Adrenal gland (tissue), 12 donors: ENCODE data around the gene GMDS. TPM values are rescaled to one million over a fixed set of nuclear protein-coding genes. Genes with fewer than 3 reads are reported as not detected.
A peak's percentile ranks its signal among the peaks of the same experiment; 100 is the strongest.

Experiments used
- DNase-seq, 7 donors: peaks; one replicate each; pipeline ENCODE4 v3.0.0-alpha.2; 2019 to 2020
- H3K27ac ChIP-seq, 5 donors: fragments of 200-600 bp; sonication (generic) in 4 of 5; 1 replicate in 3 of 5; 2 replicates in 2 of 5; pipeline versions ENCODE4 v1.5.1 to v1.8.0; 2016 to 2020; ENCODE audit warnings: mild to moderate bottlenecking in 1 of 5
- H3K27me3 ChIP-seq: fragments of 200-600 bp; 2 replicates; pipeline ENCODE4 v1.8.0; 2021
- H3K36me3 ChIP-seq, 2 donors: fragments of 200-600 bp; replicated peaks in 1 of 2; 1 replicate in 1 of 2; 2 replicates in 1 of 2; pipeline versions ENCODE4 v1.5.1 to v1.8.0; 2018 to 2022
- H3K4me1 ChIP-seq, 2 donors: fragments of 200-600 bp; replicated peaks in 1 of 2; 1 replicate in 1 of 2; 2 replicates in 1 of 2; pipeline versions ENCODE4 v1.5.1 to v1.8.0; 2018 to 2021
- H3K4me3 ChIP-seq, 4 donors: fragments of 200-600 bp; sonication (generic) in 3 of 4; one replicate each; pipeline ENCODE4 v1.5.1; 2016 to 2018
- H3K9me3 ChIP-seq, 3 donors: fragments of 200-600 bp; sonication (generic) in 1 of 3; replicated peaks in 1 of 3; 1 replicate in 2 of 3; 2 replicates in 1 of 3; pipeline versions ENCODE4 v1.5.1 to v1.8.0; 2016 to 2021
- CTCF ChIP-seq, 6 experiments: fragments of 450-650 bp in 4 of 6; fragments of 200-600 bp in 2 of 6; sonication (generic) in 1 of 6; IDR thresholded peaks; 1 replicate in 5 of 6; 2 replicates in 1 of 6; pipeline versions ENCODE4 v1.5.1 to v1.8.0; 2016 to 2021; ENCODE audit warnings: antibody characterized with exemption in 6 of 6, mild to moderate bottlenecking in 2 of 6, moderate library complexity in 1 of 6
- POLR2A ChIP-seq, 2 donors: fragments of 450-650 bp; IDR thresholded peaks; one replicate each; pipeline ENCODE4 v1.6.1; 2017; ENCODE audit warnings: antibody characterized with exemption in 2 of 2, mild to moderate bottlenecking in 2 of 2, moderate library complexity in 1 of 2
- WGBS, 4 donors: extraction: QIAGEN DNeasy Blood & Tissue Kit in 2 of 4; methylation state at CpG; one replicate each; pipeline versions ENCODE4 v1.1.5 to v1.1.7; 2013 to 2017; 5-methylcytosine and 5-hydroxymethylcytosine counted together
- intact Hi-C, 2 donors: fragments of 100-400 bp; cut with DNase I; formaldehyde crosslinking; loops; one replicate each; pipeline versions ENCODE4 v1.14.1 to v1.15.0; 2022 to 2023
- polyA plus RNA-seq, 3 donors: library from polyadenylated mRNA; stranded (reverse); fragments of 200-250 nt in 2 of 3; fragments of 350-450 nt in 1 of 3; fragmentation: Illumina TruSeq in 1 of 3; extraction: RNeasy Lipid Tissue Mini Kit (QIAGEN cat#74804) in 1 of 3; gene quantifications; one replicate each; pipeline ENCODE4 v1.2.3, GENCODE V29; 2013 to 2014
- total RNA-seq, 9 donors: library from RNA; depleted of rRNA in 4 of 9; stranded (reverse); fragments of >200 nt in 4 of 9; fragments of 120-200 nt in 1 of 9; fragmentation: NEBNext Ultra II Directional in 1 of 9; extraction: Animal tissue kit (Norgen Biotek cat#: 25700) in 1 of 9; gene quantifications; one replicate each; pipeline versions ENCODE4 v1.1.0 to v1.2.4, GENCODE V29; 2013 to 2023
- donor health status: healthy with polysubstance abuse.
- donor health status: Bipolar disorder and iron deficiency.
- donor health status: DM: yes; HTN: yes; CAD: no.
- donor health status: DM: no; HTN: no; CAD: no.
- donor health status: DM: no; HTN: no; CAD: no.
- donor health status: DM: yes; HTN: yes; CAD: no.

Gene GMDS
- total and polyA plus RNA-seq, 12 donors: 8.5 to 39.2 (median 15.2) TPM

GRCh38 chr6:1795910-1796309, 449.5 kb downstream of the GMDS start:
- Histone ChIP-seq H3K4me3 (no peak overlapping the region), H3K27me3 (no peaks in the 10 kb centered on the region), H3K4me1 (no peaks in the 10 kb centered on the region), H3K9me3 (no peaks in the 10 kb centered on the region), H3K27ac (no peak overlapping the region), H3K36me3 (no peaks in the 10 kb centered on the region)
- no peak for TF ChIP-seq CTCF (IDR thresholded peaks at IDR 0.05)
- no peak for TF ChIP-seq POLR2A (IDR thresholded peaks at IDR 0.05)
- DNase-seq: no peak
- intact Hi-C loops: no loop called here
- 84 to 95% (median 89%) methylated on average over 4 of the region's 4 CpGs for WGBS, 4 donors

GRCh38 chr6:1792989-1793388, 452.4 kb downstream of the GMDS start:
- Histone ChIP-seq H3K9me3 (no peaks in the 10 kb centered on the region), H3K4me3 (no peak overlapping the region), H3K36me3 (no peaks in the 10 kb centered on the region), H3K27ac (no peak overlapping the region), H3K4me1 (peaks cover 0 to 4% of the 10 kb centered on the region in 2 donors), H3K27me3 (no peaks in the 10 kb centered on the region)
- TF ChIP-seq POLR2A (IDR thresholded peaks at IDR 0.05) (no peak), CTCF (IDR thresholded peaks at IDR 0.05) (peak in 4 of 6 experiments; percentile 3 to 22 (median 18))
- 59 to 69% (median 62%) methylated on average over 3 of the region's 3 CpGs for WGBS, 4 donors
- intact Hi-C loops: no loop called here
- DNase-seq: no peak

GRCh38 chr6:1790684-1791083, 454.7 kb downstream of the GMDS start:
- TF ChIP-seq POLR2A (IDR thresholded peaks at IDR 0.05) (no peak), CTCF (IDR thresholded peaks at IDR 0.05) (no peak)
- H3K9me3 ChIP-seq: no peaks in the 10 kb centered on the region
- DNase-seq: no peak
- intact Hi-C loops: no loop called here
- peaks cover 5 to 12% of the 10 kb centered on the region in 2 donors for H3K4me1 ChIP-seq
- H3K36me3 ChIP-seq: no peaks in the 10 kb centered on the region
- no peaks in the 10 kb centered on the region for H3K27me3 ChIP-seq
- WGBS, 4 donors: 89 to 97% (median 95%) methylated on average over 3 of the region's 3 CpGs
- H3K27ac ChIP-seq: no peak overlapping the region
- no peak overlapping the region for H3K4me3 ChIP-seq

GRCh38 chr6:1789092-1789491, 456.3 kb downstream of the GMDS start:
- Histone ChIP-seq H3K4me3 (no peak overlapping the region), H3K36me3 (no peaks in the 10 kb centered on the region), H3K27me3 (no peaks in the 10 kb centered on the region), H3K4me1 (peaks cover 5 to 12% of the 10 kb centered on the region in 2 donors), H3K9me3 (no peaks in the 10 kb centered on the region), H3K27ac (no peak overlapping the region)
- 79 to 91% (median 87%) methylated on average over 2 to 4 of the region's 4 CpGs for WGBS, 4 donors
- intact Hi-C loops: no loop called here
- TF ChIP-seq CTCF (IDR thresholded peaks at IDR 0.05) (no peak), POLR2A (IDR thresholded peaks at IDR 0.05) (no peak)
- no peak for DNase-seq
